ENCODE data around the gene RAD17.
"Not testable (repeated sequence)": the region's sequence is repeated elsewhere in the genome, so short reads cannot be mapped to it uniquely, and the experiment has no call there.

Gene RAD17

GRCh38 chr5:69374911-69375446 is 5.4 kb downstream of the RAD17 start:
- DNase-seq = no peak

- no peak for DNase-seq
Observed at GRCh38 chr5:69378376-69378775, 8.8 kb downstream of the RAD17 start.

GRCh38 chr5:69404659-69405330 is 35.2 kb downstream of the RAD17 start:
- no peak for DNase-seq

GRCh38 chr5:69414885-69415583 is 45.4 kb downstream of the RAD17 start, which contains the start of gene MARVELD2:
MARVELD2 (plus strand) TSS chr5:69415116; CDS start chr5:69419386, 4,270 bp downstream.
- peak; percentile 27 for DNase-seq

GRCh38 chr5:69415584-69415958 is 46.0 kb downstream of the RAD17 start:
- DNase-seq = no peak

- DNase-seq = no peak
Observed at GRCh38 chr5:69416180-69416579, 46.6 kb downstream of the RAD17 start.

- DNase-seq = no peak
Observed at GRCh38 chr5:69416699-69417098, 47.1 kb downstream of the RAD17 start.

GRCh38 chr5:69418554-69418953 is 48.9 kb downstream of the RAD17 start:
- no peak for DNase-seq

- DNase-seq = no peak
Observed at GRCh38 chr5:69431424-69432303, 62.0 kb downstream of the RAD17 start.

- no peak for DNase-seq
Observed at GRCh38 chr5:69432412-69433206, 63.0 kb downstream of the RAD17 start.

GRCh38 chr5:69435276-69435884 is 65.8 kb downstream of the RAD17 start:
- DNase-seq = peak; percentile 12

- no peak for DNase-seq
Observed at GRCh38 chr5:69444127-69444754, 74.6 kb downstream of the RAD17 start.

GRCh38 chr5:69449511-69449910 is 79.9 kb downstream of the RAD17 start:
- no peak for DNase-seq

GRCh38 chr5:69450116-69450515 is 80.5 kb downstream of the RAD17 start:
- peak; percentile 72 for DNase-seq

- DNase-seq = not testable (repeated sequence)
Observed at GRCh38 chr5:69450527-69450926, 80.9 kb downstream of the RAD17 start.

GRCh38 chr5:69451941-69452647 is 82.5 kb downstream of the RAD17 start:
- DNase-seq = no peak

- DNase-seq = not testable (repeated sequence)
Observed at GRCh38 chr5:69453487-69453886, 83.9 kb downstream of the RAD17 start.

- no peak for DNase-seq
Observed at GRCh38 chr5:69454460-69455249, 85.0 kb downstream of the RAD17 start.

GRCh38 chr5:69455428-69455988 is 85.9 kb downstream of the RAD17 start:
- not testable (repeated sequence) for DNase-seq
